Hematopoietic multipotent progenitor cell treated with erythropoietin and hydrocortisone succinate and interleukin-3 and kit ligand, for 8 days (in vitro differentiated cells): ENCODE measurements around the gene TRPV2.

Experiments used
- DNase-seq: peaks from one replicate; pipeline ENCODE4 v3.0.0-alpha.2; 2015

Gene TRPV2

GRCh38 chr17:16459855-16460550 lies 44.6 kb downstream of the TRPV2 start:
- no peak for DNase-seq

GRCh38 chr17:16460796-16461605 lies 45.6 kb downstream of the TRPV2 start:
- no peak for DNase-seq

- DNase-seq = no peak
Measured at GRCh38 chr17:16461606-16461866, 46.2 kb downstream of the TRPV2 start.

GRCh38 chr17:16462070-16462864 lies 46.9 kb downstream of the TRPV2 start:
- no peak for DNase-seq

GRCh38 chr17:16463358-16464302 lies 48.3 kb downstream of the TRPV2 start:
- peak; percentile 74 for DNase-seq

- DNase-seq = no peak
Measured at GRCh38 chr17:16464303-16465051, 49.1 kb downstream of the TRPV2 start.

- no peak for DNase-seq
Measured at GRCh38 chr17:16465052-16465312, 49.6 kb downstream of the TRPV2 start.

- DNase-seq = no peak
Measured at GRCh38 chr17:16465861-16466338, 50.5 kb downstream of the TRPV2 start.

GRCh38 chr17:16466407-16466806 lies 51.0 kb downstream of the TRPV2 start:
- no peak for DNase-seq

GRCh38 chr17:16467044-16467443 lies 51.7 kb downstream of the TRPV2 start:
- no peak for DNase-seq

GRCh38 chr17:16467886-16468285 lies 52.5 kb downstream of the TRPV2 start:
- no peak for DNase-seq

- no peak for DNase-seq
Measured at GRCh38 chr17:16468428-16468992, 53.1 kb downstream of the TRPV2 start.

GRCh38 chr17:16470265-16470664 lies 54.9 kb downstream of the TRPV2 start:
- DNase-seq = no peak

GRCh38 chr17:16471295-16471694 lies 55.9 kb downstream of the TRPV2 start:
- DNase-seq = no peak

GRCh38 chr17:16472539-16472938 lies 57.2 kb downstream of the TRPV2 start:
- DNase-seq = no peak

GRCh38 chr17:16473044-16474011 lies 58.0 kb downstream of the TRPV2 start:
- no peak for DNase-seq

- DNase-seq = no peak
Measured at GRCh38 chr17:16474012-16474725, 58.8 kb downstream of the TRPV2 start.

GRCh38 chr17:16475179-16475704 lies 59.9 kb downstream of the TRPV2 start:
- no peak for DNase-seq

GRCh38 chr17:16477255-16477654 lies 61.9 kb downstream of the TRPV2 start:
- DNase-seq = no peak
